CD8-positive, alpha-beta memory T cell (primary cell): ENCODE measurements around the gene ZNF35. TPM values are rescaled to one million over a fixed set of nuclear protein-coding genes. Genes with fewer than 3 reads are reported as not detected.
A peak's percentile ranks its signal among the peaks of the same experiment; 100 is the strongest.

Source experiments
- CTCF ChIA-PET: fragments of 350-600 bp; sonication (Branson Sonifier 250); formaldehyde crosslinking; loops from one replicate; lab custom pipeline; 2021; ENCODE audit warnings: antibody characterized with exemption; lab: Charles Lee
- POLR2A ChIA-PET: fragments of 350-600 bp; sonication (Branson Sonifier 250); formaldehyde crosslinking; loops from one replicate; lab custom pipeline; 2021; ENCODE audit warnings: antibody characterized with exemption; lab: Charles Lee
- DNase-seq, 5 donors: peaks; one replicate each; pipeline versions ENCODE4 v3.0.0 to v3.0.0-alpha.2; 2020 to 2022; ENCODE audit warnings: mixed read lengths in 1 of 5
- H3K27ac ChIP-seq: one replicate; pipeline ENCODE4 v1.7.0; 2013; ENCODE audit warnings: low read depth, mild to moderate bottlenecking, low read length, moderate library complexity
- H3K27me3 ChIP-seq: 2 replicates; pipeline ENCODE4 v1.7.0; 2013; ENCODE audit warnings: low read length, mild to moderate bottlenecking; ENCODE audit not compliant: insufficient read depth, poor library complexity, severe bottlenecking
- H3K36me3 ChIP-seq: 2 replicates; pipeline ENCODE4 v1.7.0; 2013; ENCODE audit warnings: mild to moderate bottlenecking, low read length, moderate library complexity; ENCODE audit not compliant: insufficient read depth
- H3K4me1 ChIP-seq: 2 replicates; pipeline ENCODE4 v1.7.0; 2013; ENCODE audit warnings: mild to moderate bottlenecking, low read length, moderate library complexity; ENCODE audit not compliant: insufficient read depth
- H3K4me3 ChIP-seq: 2 replicates; pipeline ENCODE4 v1.7.0; 2013; ENCODE audit warnings: mild to moderate bottlenecking, low read length
- H3K9me3 ChIP-seq: 2 replicates; pipeline ENCODE4 v1.7.0; 2013; ENCODE audit warnings: mild to moderate bottlenecking, low read length
- H3K27ac Mint-ChIP-seq, 8 donors: one replicate each; pipeline ENCODE4 v1.8.0; 2020 to 2021; ENCODE audit warnings: mixed read lengths in 8 of 8, mild to moderate bottlenecking in 6 of 8, inconsistent platforms in 3 of 8, moderate library complexity in 3 of 8
- H3K27me3 Mint-ChIP-seq, 2 donors: one replicate each; pipeline ENCODE4 v1.8.0; 2020 to 2021; ENCODE audit warnings: mixed read lengths in 2 of 2, mild to moderate bottlenecking in 1 of 2, moderate library complexity in 1 of 2
- H3K36me3 Mint-ChIP-seq, 3 donors: one replicate each; pipeline ENCODE4 v1.8.0; 2020 to 2021; ENCODE audit warnings: mixed read lengths in 3 of 3, inconsistent platforms in 1 of 3, mild to moderate bottlenecking in 1 of 3
- H3K4me1 Mint-ChIP-seq, 3 donors: one replicate each; pipeline ENCODE4 v1.8.0; 2020 to 2021; ENCODE audit warnings: mixed read lengths in 3 of 3, inconsistent platforms in 1 of 3, mild to moderate bottlenecking in 1 of 3
- H3K4me3 Mint-ChIP-seq, 7 donors: one replicate each; pipeline ENCODE4 v1.8.0; 2020 to 2021; ENCODE audit warnings: mixed read lengths in 7 of 7, mild to moderate bottlenecking in 6 of 7, moderate library complexity in 4 of 7, inconsistent platforms in 2 of 7
- H3K9me3 Mint-ChIP-seq, 5 donors: one replicate each; pipeline ENCODE4 v1.8.0; 2020 to 2022; ENCODE audit warnings: mixed read lengths in 5 of 5, mild to moderate bottlenecking in 3 of 5, moderate library complexity in 2 of 5, inconsistent platforms in 1 of 5
- polyA plus RNA-seq: library from polyadenylated mRNA; unstranded; fragments of 300-500 nt; fragmentation: Illumina TruSeq; gene quantifications from one replicate; pipeline ENCODE4 v1.2.3, GENCODE V29; 2021
- total RNA-seq, 2 experiments: library from RNA; stranded (reverse); gene quantifications; one replicate each; pipeline ENCODE4 v1.2.3, GENCODE V29; 2021

The ZNF35 gene
- total and polyA plus RNA-seq, 3 experiments from 2014 or later = 2.4 to 9.0 (median 8.2) TPM

- Mint-ChIP-seq H3K9me3 (peaks cover 52 to 94% (median 75%) of the 10 kb centered on the region in 5 donors), H3K4me3 (peak overlapping the region in 1 of 7 donors; percentile 38), H3K4me1 (peaks cover 13 to 24% (median 14%) of the 10 kb centered on the region in 3 donors), H3K27me3 (peaks cover 0 to 3% of the 10 kb centered on the region in 2 donors), H3K27ac (no peak overlapping the region), H3K36me3 (peaks cover 30 to 78% (median 61%) of the 10 kb centered on the region in 3 donors)
- CTCF ChIA-PET = no interaction called here
- peak overlapping the region; percentile 3 for H3K4me3 ChIP-seq
- DNase-seq = no peak
- peaks cover 2% of the 10 kb centered on the region for H3K4me1 ChIP-seq
- H3K27ac ChIP-seq = no peak overlapping the region
- no peaks in the 10 kb centered on the region for H3K27me3 ChIP-seq
- H3K9me3 ChIP-seq = peaks cover 41% of the 10 kb centered on the region
- peaks cover 45% of the 10 kb centered on the region for H3K36me3 ChIP-seq
- POLR2A ChIA-PET = no interaction called here
These were observed 5.5 kb upstream of the ZNF35 start for GRCh38 chr3:44643024-44643423.

- H3K27ac Mint-ChIP-seq = peak overlapping the region in 5 of 8 donors; percentile 2 to 85 (median 82)
- peaks cover 8% of the 10 kb centered on the region for H3K36me3 ChIP-seq
- no peaks in the 10 kb centered on the region for H3K27me3 Mint-ChIP-seq
- no peak overlapping the region for H3K4me3 ChIP-seq
- no peak overlapping the region for H3K27ac ChIP-seq
- DNase-seq = no peak
- H3K9me3 ChIP-seq = peaks cover 23% of the 10 kb centered on the region
- peaks cover 27 to 56% (median 37%) of the 10 kb centered on the region in 5 donors for H3K9me3 Mint-ChIP-seq
- H3K4me1 Mint-ChIP-seq = peaks cover 22 to 30% (median 27%) of the 10 kb centered on the region in 3 donors
- H3K27me3 ChIP-seq = no peaks in the 10 kb centered on the region
- POLR2A ChIA-PET = interaction anchor here (0.5 kb wide), 1 partner anchor 294 kb away, joined by 5 read pairs; no protein-coding TSS in a partner anchor
- H3K4me1 ChIP-seq = peaks cover 7% of the 10 kb centered on the region
- CTCF ChIA-PET = no interaction called here
- H3K4me3 Mint-ChIP-seq = peak overlapping the region; percentile 80 to 94 (median 85)
- H3K36me3 Mint-ChIP-seq = peaks cover 8 to 48% (median 36%) of the 10 kb centered on the region in 3 donors
These were observed 761 bp upstream of the ZNF35 start for GRCh38 chr3:44647771-44648170.

- peaks cover 10% of the 10 kb centered on the region for H3K9me3 ChIP-seq
- peaks cover 17 to 47% (median 34%) of the 10 kb centered on the region in 5 donors for H3K9me3 Mint-ChIP-seq
- H3K27ac ChIP-seq = no peak overlapping the region
- DNase-seq = no peak
- H3K36me3 ChIP-seq = no peaks in the 10 kb centered on the region
- no peaks in the 10 kb centered on the region for H3K27me3 ChIP-seq
- peaks cover 7% of the 10 kb centered on the region for H3K4me1 ChIP-seq
- peak overlapping the region in 1 of 7 donors; percentile 80 for H3K4me3 Mint-ChIP-seq
- no peak overlapping the region for H3K4me3 ChIP-seq
- peaks cover 22 to 30% (median 27%) of the 10 kb centered on the region in 3 donors for H3K4me1 Mint-ChIP-seq
- CTCF ChIA-PET = no interaction called here
- H3K27me3 Mint-ChIP-seq = no peaks in the 10 kb centered on the region
- H3K27ac Mint-ChIP-seq = peak overlapping the region in 1 of 8 donors; percentile 70
- POLR2A ChIA-PET = no interaction called here
- peaks cover 15 to 54% (median 43%) of the 10 kb centered on the region in 3 donors for H3K36me3 Mint-ChIP-seq
These were observed 1.2 kb downstream of the ZNF35 start for GRCh38 chr3:44649709-44650108.

GRCh38 chr3:44654039-44654438, 5.5 kb downstream of the ZNF35 start:
- peaks cover 8% of the 10 kb centered on the region for H3K9me3 ChIP-seq
- no peaks in the 10 kb centered on the region for H3K36me3 ChIP-seq
- ChIA-PET POLR2A (no interaction called here), CTCF (no interaction called here)
- H3K4me1 ChIP-seq = no peaks in the 10 kb centered on the region
- no peak overlapping the region for H3K4me3 ChIP-seq
- Mint-ChIP-seq H3K27me3 (peaks cover 0 to 4% of the 10 kb centered on the region in 2 donors), H3K9me3 (peaks cover 14 to 45% (median 36%) of the 10 kb centered on the region in 5 donors), H3K36me3 (peaks cover 36 to 70% (median 68%) of the 10 kb centered on the region in 3 donors), H3K4me1 (peaks cover 4 to 6% (median 4%) of the 10 kb centered on the region in 3 donors), H3K4me3 (no peak overlapping the region), H3K27ac (no peak overlapping the region)
- H3K27ac ChIP-seq = no peak overlapping the region
- DNase-seq = no peak
- H3K27me3 ChIP-seq = no peaks in the 10 kb centered on the region

DNA sequence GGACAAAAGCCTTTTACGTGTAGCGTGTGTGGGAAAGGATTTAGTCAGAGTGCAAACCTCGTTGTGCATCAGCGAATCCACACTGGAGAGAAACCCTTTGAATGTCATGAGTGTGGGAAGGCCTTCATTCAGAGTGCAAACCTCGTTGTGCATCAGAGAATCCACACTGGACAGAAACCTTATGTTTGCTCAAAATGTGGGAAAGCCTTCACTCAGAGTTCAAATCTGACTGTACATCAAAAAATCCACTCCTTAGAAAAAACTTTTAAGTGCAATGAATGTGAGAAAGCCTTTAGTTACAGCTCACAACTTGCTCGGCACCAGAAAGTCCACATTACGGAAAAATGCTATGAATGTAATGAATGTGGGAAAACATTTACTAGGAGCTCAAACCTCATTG, 10.5 kb downstream of the ZNF35 start:
- Histone ChIP-seq H3K27ac (no peak overlapping the region), H3K9me3 (peaks cover 18% of the 10 kb centered on the region), H3K4me3 (no peak overlapping the region), H3K4me1 (no peaks in the 10 kb centered on the region), H3K27me3 (no peaks in the 10 kb centered on the region), H3K36me3 (peaks cover 8% of the 10 kb centered on the region)
- peaks cover 0 to 4% of the 10 kb centered on the region in 2 donors for H3K27me3 Mint-ChIP-seq
- ChIA-PET POLR2A (no interaction called here), CTCF (no interaction called here)
- no peak overlapping the region for H3K4me3 Mint-ChIP-seq
- DNase-seq = no peak
- H3K4me1 Mint-ChIP-seq = no peaks in the 10 kb centered on the region
- peaks cover 35 to 76% (median 61%) of the 10 kb centered on the region in 5 donors for H3K9me3 Mint-ChIP-seq
- H3K27ac Mint-ChIP-seq = no peak overlapping the region
- peaks cover 34 to 83% (median 63%) of the 10 kb centered on the region in 3 donors for H3K36me3 Mint-ChIP-seq

GRCh38 chr3:44659434-44659833, 10.9 kb downstream of the ZNF35 start:
- Histone ChIP-seq H3K27me3 (no peaks in the 10 kb centered on the region), H3K4me1 (no peaks in the 10 kb centered on the region), H3K9me3 (peaks cover 18% of the 10 kb centered on the region), H3K36me3 (peaks cover 8% of the 10 kb centered on the region), H3K4me3 (no peak overlapping the region), H3K27ac (no peak overlapping the region)
- Mint-ChIP-seq H3K36me3 (peaks cover 31 to 83% (median 59%) of the 10 kb centered on the region in 3 donors), H3K9me3 (peaks cover 39 to 74% (median 61%) of the 10 kb centered on the region in 5 donors), H3K4me3 (no peak overlapping the region), H3K4me1 (no peaks in the 10 kb centered on the region), H3K27me3 (peaks cover 3 to 4% of the 10 kb centered on the region in 2 donors), H3K27ac (no peak overlapping the region)
- ChIA-PET CTCF (no interaction called here), POLR2A (no interaction called here)
- DNase-seq = no peak

- H3K4me1 ChIP-seq = no peaks in the 10 kb centered on the region
- H3K4me3 ChIP-seq = no peak overlapping the region
- POLR2A ChIA-PET = no interaction called here
- CTCF ChIA-PET = no interaction called here
- peaks cover 8% of the 10 kb centered on the region for H3K36me3 ChIP-seq
- no peaks in the 10 kb centered on the region for H3K27me3 ChIP-seq
- peaks cover 18% of the 10 kb centered on the region for H3K9me3 ChIP-seq
- no peak overlapping the region for H3K4me3 Mint-ChIP-seq
- DNase-seq = no peak
- peaks cover 50 to 77% (median 61%) of the 10 kb centered on the region in 5 donors for H3K9me3 Mint-ChIP-seq
- H3K27me3 Mint-ChIP-seq = peaks cover 0 to 3% of the 10 kb centered on the region in 2 donors
- peaks cover 25 to 82% (median 50%) of the 10 kb centered on the region in 3 donors for H3K36me3 Mint-ChIP-seq
- no peaks in the 10 kb centered on the region for H3K4me1 Mint-ChIP-seq
- H3K27ac ChIP-seq = no peak overlapping the region
- no peak overlapping the region for H3K27ac Mint-ChIP-seq
These were observed 12.7 kb downstream of the ZNF35 start for GRCh38 chr3:44661189-44661588.

GRCh38 chr3:44665173-44665572, 16.6 kb downstream of the ZNF35 start:
- H3K27ac Mint-ChIP-seq = no peak overlapping the region
- DNase-seq = no peak
- H3K27me3 ChIP-seq = no peaks in the 10 kb centered on the region
- ChIA-PET POLR2A (no interaction called here), CTCF (no interaction called here)
- H3K4me1 ChIP-seq = no peaks in the 10 kb centered on the region
- no peak overlapping the region for H3K4me3 Mint-ChIP-seq
- no peak overlapping the region for H3K4me3 ChIP-seq
- no peaks in the 10 kb centered on the region for H3K9me3 ChIP-seq
- peaks cover 29 to 43% (median 29%) of the 10 kb centered on the region in 5 donors for H3K9me3 Mint-ChIP-seq
- peaks cover 2 to 45% (median 14%) of the 10 kb centered on the region in 3 donors for H3K36me3 Mint-ChIP-seq
- H3K36me3 ChIP-seq = no peaks in the 10 kb centered on the region
- no peaks in the 10 kb centered on the region for H3K4me1 Mint-ChIP-seq
- H3K27me3 Mint-ChIP-seq = peaks cover 3 to 6% of the 10 kb centered on the region in 2 donors
- H3K27ac ChIP-seq = no peak overlapping the region
